Measurements from ENCODE around the gene TBRG4. TPM values are rescaled to one million over a fixed set of nuclear protein-coding genes. Genes with fewer than 3 reads are reported as not detected.

Gene TBRG4
- total RNA-seq, 1 donor from 2014 or later, result 73.0 TPM

GRCh38 chr7:45101748-45102147, 9.7 kb downstream of the TBRG4 start:
- DNase-seq (ENCODE audit: low spot score, unreplicated experiment), result no peak
- H3K27ac Mint-ChIP-seq, result no peak overlapping the region
- TF ChIP-seq CTCF (IDR thresholded peaks at IDR 0.05; ENCODE audit: unreplicated experiment), result no peak
- no peak overlapping the region for H3K4me3 Mint-ChIP-seq (ENCODE audit: low read depth)
- no peaks in the 10 kb centered on the region for H3K27me3 Mint-ChIP-seq
- no peaks in the 10 kb centered on the region for H3K4me1 Mint-ChIP-seq (ENCODE audit: low read depth)
- no peaks in the 10 kb centered on the region for H3K9me3 Mint-ChIP-seq (ENCODE audit: low read depth)
- peaks cover 1% of the 10 kb centered on the region for H3K36me3 Mint-ChIP-seq (ENCODE audit: insufficient read depth)

- peaks cover 1% of the 10 kb centered on the region for H3K36me3 Mint-ChIP-seq (ENCODE audit: insufficient read depth)
- H3K4me3 Mint-ChIP-seq (ENCODE audit: low read depth), result no peak overlapping the region
- no peaks in the 10 kb centered on the region for H3K4me1 Mint-ChIP-seq (ENCODE audit: low read depth)
- H3K27me3 Mint-ChIP-seq, result no peaks in the 10 kb centered on the region
- TF ChIP-seq CTCF (IDR thresholded peaks at IDR 0.05; ENCODE audit: unreplicated experiment), result no peak
- no peak overlapping the region for H3K27ac Mint-ChIP-seq
- H3K9me3 Mint-ChIP-seq (ENCODE audit: low read depth), result no peaks in the 10 kb centered on the region
- no peak for DNase-seq (ENCODE audit: low spot score, unreplicated experiment)
Observed at GRCh38 chr7:45100761-45101480, 10.6 kb downstream of the TBRG4 start.

GRCh38 chr7:45099891-45100760, 11.4 kb downstream of the TBRG4 start:
- TF ChIP-seq CTCF (IDR thresholded peaks at IDR 0.05; ENCODE audit: unreplicated experiment), result no peak
- H3K27me3 Mint-ChIP-seq, result no peaks in the 10 kb centered on the region
- no peak overlapping the region for H3K27ac Mint-ChIP-seq
- peaks cover 1% of the 10 kb centered on the region for H3K36me3 Mint-ChIP-seq (ENCODE audit: insufficient read depth)
- H3K9me3 Mint-ChIP-seq (ENCODE audit: low read depth), result no peaks in the 10 kb centered on the region
- no peak overlapping the region for H3K4me3 Mint-ChIP-seq (ENCODE audit: low read depth)
- DNase-seq (ENCODE audit: low spot score, unreplicated experiment), result no peak
- H3K4me1 Mint-ChIP-seq (ENCODE audit: low read depth), result no peaks in the 10 kb centered on the region

- H3K9me3 Mint-ChIP-seq (ENCODE audit: low read depth), result no peaks in the 10 kb centered on the region
- no peak for DNase-seq (ENCODE audit: low spot score, unreplicated experiment)
- TF ChIP-seq CTCF (IDR thresholded peaks at IDR 0.05; ENCODE audit: unreplicated experiment), result no peak
- no peak overlapping the region for H3K4me3 Mint-ChIP-seq (ENCODE audit: low read depth)
- no peaks in the 10 kb centered on the region for H3K27me3 Mint-ChIP-seq
- no peak overlapping the region for H3K27ac Mint-ChIP-seq
- no peaks in the 10 kb centered on the region for H3K4me1 Mint-ChIP-seq (ENCODE audit: low read depth)
- H3K36me3 Mint-ChIP-seq (ENCODE audit: insufficient read depth), result peaks cover 1% of the 10 kb centered on the region
Observed at GRCh38 chr7:45098983-45099839, 12.3 kb downstream of the TBRG4 start.

GRCh38 chr7:45092931-45093235, 18.6 kb downstream of the TBRG4 start:
- Mint-ChIP-seq H3K4me1 (ENCODE audit: low read depth) (no peaks in the 10 kb centered on the region), H3K36me3 (ENCODE audit: insufficient read depth) (no peaks in the 10 kb centered on the region), H3K27ac (no peak overlapping the region), H3K4me3 (ENCODE audit: low read depth) (no peak overlapping the region), H3K27me3 (peaks cover 26% of the 10 kb centered on the region), H3K9me3 (ENCODE audit: low read depth) (no peaks in the 10 kb centered on the region)
- no peak for TF ChIP-seq CTCF (IDR thresholded peaks at IDR 0.05; ENCODE audit: unreplicated experiment)
- DNase-seq (ENCODE audit: low spot score, unreplicated experiment), result no peak
